Cardiac fibroblast (primary cell): ENCODE measurements around the gene RMC1.
A peak's percentile ranks its signal among the peaks of the same experiment; 100 is the strongest.
"Not testable (repeated sequence)": the region's sequence is repeated elsewhere in the genome, so short reads cannot be mapped to it uniquely, and the experiment has no call there.

ENCODE experiments used
- DNase-seq, 2 donors: peaks; one replicate each; pipeline versions ENCODE4 v3.0.0 to v3.0.0-alpha.2; 2010; ENCODE audit warnings: low read depth in 2 of 2
- H3K4me3 ChIP-seq, 2 donors: replicated peaks in 1 of 2; 1 replicate in 1 of 2; 2 replicates in 1 of 2; pipeline ENCODE4 v1.5.1; 2011; ENCODE audit warnings: low read depth in 2 of 2, low read length in 2 of 2, mild to moderate bottlenecking in 2 of 2, moderate library complexity in 1 of 2
- CTCF ChIP-seq: IDR thresholded peaks from one replicate; pipeline ENCODE4 v1.5.1; 2011; ENCODE audit warnings: low read depth, mild to moderate bottlenecking, low read length, inconsistent platforms

Gene RMC1

DNA sequence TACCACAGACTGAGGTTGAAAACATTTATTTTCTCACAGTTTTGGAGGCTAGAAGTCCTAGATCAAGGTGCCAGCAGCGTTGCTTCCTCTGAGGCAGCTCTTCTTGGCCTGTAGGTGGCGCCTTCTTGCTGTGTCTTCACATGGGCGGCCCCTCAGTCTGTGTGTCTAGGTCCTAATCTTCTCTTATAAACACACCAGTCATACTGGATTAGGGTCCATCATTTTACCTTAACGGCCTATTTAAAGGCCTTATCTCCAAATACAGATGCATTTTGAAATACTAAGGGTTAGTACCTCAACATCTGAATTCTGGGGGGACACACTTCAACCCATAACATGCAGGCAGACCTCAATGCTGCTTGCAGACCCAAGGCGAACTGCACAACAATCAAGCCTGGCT is 4.4 kb upstream of the RMC1 start:
- H3K4me3 ChIP-seq, result no peak overlapping the region
- peak; percentile 84 for DNase-seq
- peak; percentile 94 for TF ChIP-seq CTCF

DNA sequence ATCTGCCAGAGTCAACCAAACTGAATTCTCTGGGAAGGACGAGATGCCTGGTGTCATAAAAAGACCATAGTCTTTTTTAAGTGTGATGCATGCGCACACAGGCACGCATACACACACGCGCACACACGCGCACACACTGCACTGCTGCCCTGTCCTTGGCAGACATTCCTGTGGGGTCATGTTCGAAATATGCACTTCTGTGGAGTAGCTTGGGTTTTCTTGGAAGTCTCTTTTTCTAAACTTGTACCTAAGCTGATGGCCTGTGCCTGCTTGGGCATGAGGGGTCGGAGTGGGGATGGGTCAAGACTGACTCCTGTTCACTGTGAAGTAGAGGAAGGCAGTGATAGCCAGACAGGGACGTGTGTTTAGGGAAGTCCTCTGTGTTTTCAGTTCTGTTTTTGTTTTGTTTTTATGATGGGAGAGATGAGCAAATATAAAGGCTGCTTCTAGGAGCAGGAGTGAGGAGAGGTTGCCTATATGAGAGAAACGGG is 4.0 kb upstream of the RMC1 start:
- peak in 1 of 2 donors; percentile 22 for DNase-seq
- no peak overlapping the region for H3K4me3 ChIP-seq

GRCh38 chr18:23501626-23502025 is 1.7 kb upstream of the RMC1 start:
- no peak overlapping the region for H3K4me3 ChIP-seq
- TF ChIP-seq CTCF, result no peak
- no peak for DNase-seq

More for the DNA sequence above, 4.0 kb upstream of the RMC1 start:
- no peak for TF ChIP-seq CTCF

DNA sequence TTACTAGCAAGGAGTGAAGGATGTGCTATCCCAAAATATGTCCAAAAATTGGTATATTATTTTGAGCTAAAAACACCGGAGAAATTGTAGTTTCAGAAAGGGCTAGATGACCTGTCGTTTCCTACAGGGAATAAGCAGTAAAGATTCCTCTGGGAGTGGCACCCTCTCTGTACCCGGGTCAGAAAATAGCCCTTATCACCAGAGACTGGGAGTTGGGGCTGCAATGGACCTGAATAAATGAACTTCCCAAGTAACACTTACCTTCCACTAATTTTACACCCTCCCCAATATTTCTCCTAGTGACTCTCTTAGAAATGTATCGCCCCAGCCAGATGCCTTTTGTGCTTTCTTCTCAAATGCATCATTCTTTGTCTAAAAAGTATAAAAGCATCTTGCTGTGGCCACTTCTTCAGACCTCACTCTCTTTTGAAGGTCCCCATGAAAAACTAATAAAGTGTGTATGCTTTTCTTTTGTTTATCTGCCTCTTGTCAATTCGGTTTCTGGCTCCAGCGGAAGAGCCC is 734 bp upstream of the RMC1 start:
- TF ChIP-seq CTCF, result no peak
- no peak for DNase-seq
- H3K4me3 ChIP-seq, result peak overlapping the region; percentile 71 to 91

- no peak for TF ChIP-seq CTCF
- peak in 1 of 2 donors; percentile 21 for DNase-seq
- peak overlapping the region; percentile 78 to 91 for H3K4me3 ChIP-seq
These were observed 643 bp downstream of the RMC1 start for GRCh38 chr18:23503963-23504344.

DNA sequence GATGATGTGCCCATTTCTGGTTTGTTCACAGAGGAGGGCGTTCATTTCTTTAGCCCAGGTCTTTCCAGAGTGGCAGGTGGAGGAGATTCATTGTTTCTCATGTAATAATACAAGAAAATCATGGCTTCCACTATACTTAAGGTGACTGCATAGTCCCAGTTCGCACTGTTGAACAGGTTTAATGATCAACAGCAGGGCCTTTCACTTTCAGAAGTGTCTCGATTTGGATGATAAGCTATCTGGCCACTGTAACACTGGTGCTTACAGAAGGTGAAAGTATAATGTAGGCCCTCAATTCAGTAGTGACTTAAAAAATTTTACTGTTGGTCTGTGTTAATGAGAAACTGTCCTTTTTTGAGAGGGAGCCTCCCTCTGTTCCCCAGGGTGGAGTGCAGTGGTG is 1.4 kb downstream of the RMC1 start:
- DNase-seq, result no peak
- no peak for TF ChIP-seq CTCF
- no peak overlapping the region for H3K4me3 ChIP-seq

DNA sequence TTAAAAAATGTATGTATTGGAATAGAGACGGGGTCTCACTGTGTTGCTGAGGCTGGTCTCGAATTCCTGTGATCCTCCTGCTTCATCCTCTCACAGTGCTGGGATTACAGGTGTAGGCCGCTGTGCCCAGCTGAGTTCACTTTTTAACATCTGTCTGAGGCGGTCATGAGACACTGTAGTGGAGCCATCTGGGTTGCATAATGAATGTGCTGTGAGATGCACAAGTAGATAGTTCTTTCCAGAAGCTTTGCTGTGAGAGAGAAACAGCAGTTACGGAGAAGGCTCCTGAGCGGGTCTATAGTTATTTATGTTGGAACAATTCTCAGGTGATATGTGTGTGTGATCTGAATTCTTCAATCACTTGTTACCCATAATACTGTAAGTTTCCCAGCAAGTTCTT is 3.1 kb downstream of the RMC1 start:
- no peak overlapping the region for H3K4me3 ChIP-seq
- no peak for DNase-seq
- TF ChIP-seq CTCF, result no peak

DNA sequence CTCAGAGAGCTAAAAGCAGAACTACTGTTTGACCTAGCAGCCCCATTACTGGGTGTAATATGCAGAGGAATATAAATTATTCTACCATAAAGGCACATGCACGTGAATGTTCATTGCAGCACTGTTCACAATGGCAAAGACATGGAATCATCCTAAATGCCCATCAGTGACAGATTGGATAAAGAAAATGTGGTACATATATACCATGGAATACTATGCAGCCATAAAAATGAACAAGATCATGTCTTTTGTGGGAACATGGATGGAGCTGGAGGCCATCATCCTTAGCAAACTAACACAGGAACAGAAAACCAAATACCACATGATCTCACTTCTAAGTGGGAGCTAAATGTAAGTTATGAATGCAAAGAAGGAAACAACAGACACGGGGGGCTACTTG is 7.6 kb downstream of the RMC1 start:
- not testable (repeated sequence) for H3K4me3 ChIP-seq, DNase-seq

DNA sequence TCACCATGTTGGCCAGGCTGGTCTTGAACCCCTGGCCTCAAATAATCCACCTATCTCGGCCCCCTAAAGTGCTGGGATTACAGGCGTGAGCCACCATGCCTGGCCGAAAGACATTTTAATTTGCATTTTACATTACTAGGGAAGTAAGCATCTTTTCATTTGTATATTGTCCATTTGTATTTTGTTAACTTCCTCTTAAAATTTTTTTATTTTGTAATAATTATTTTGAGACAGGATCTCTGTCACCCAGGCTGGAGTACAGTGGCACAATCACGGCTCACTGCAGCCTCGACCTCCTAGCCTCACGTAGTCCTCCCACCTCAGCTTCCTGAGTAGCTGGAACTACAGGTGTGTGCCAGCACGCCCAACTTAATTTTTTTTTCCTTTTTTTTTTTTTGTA is 8.9 kb downstream of the RMC1 start:
- not testable (repeated sequence) for DNase-seq, H3K4me3 ChIP-seq
